ENCODE measurements around the gene ACVR1C.

ACVR1C gene

GRCh38 chr2:157628477-157629415, at the start of gene ACVR1C:
ACVR1C (minus strand) TSS chr2:157628864; CDS start chr2:157628644, 220 bp downstream.
- DNase-seq, result peak in 12 of 14 donors; percentile 6 to 87 (median 63)

GRCh38 chr2:157677941-157678340, 49.3 kb upstream of the ACVR1C start:
- DNase-seq, result no peak

- DNase-seq, result no peak
Measured at GRCh38 chr2:157672129-157672528, 43.5 kb upstream of the ACVR1C start.

- DNase-seq, result no peak
Measured at GRCh38 chr2:157662401-157662800, 33.7 kb upstream of the ACVR1C start.

GRCh38 chr2:157661776-157662175, 33.1 kb upstream of the ACVR1C start:
- DNase-seq, result no peak

- no peak for DNase-seq
Measured at GRCh38 chr2:157657858-157658257, 29.2 kb upstream of the ACVR1C start.

- no peak for DNase-seq
Measured at GRCh38 chr2:157657101-157657500, 28.4 kb upstream of the ACVR1C start.

- DNase-seq, result no peak
Measured at GRCh38 chr2:157644776-157645175, 16.1 kb upstream of the ACVR1C start.

- no peak for DNase-seq
Measured at GRCh38 chr2:157631861-157632260, 3.2 kb upstream of the ACVR1C start.

GRCh38 chr2:157627594-157628476, 829 bp downstream of the ACVR1C start:
- DNase-seq, result peak in 4 of 14 donors; percentile 8 to 68 (median 32)

- DNase-seq, result no peak
Measured at GRCh38 chr2:157625296-157625695, 3.4 kb downstream of the ACVR1C start.

- DNase-seq, result no peak
Measured at GRCh38 chr2:157620956-157621355, 7.7 kb downstream of the ACVR1C start.

GRCh38 chr2:157611726-157612125, 16.9 kb downstream of the ACVR1C start:
- no peak for DNase-seq

GRCh38 chr2:157611110-157611509, 17.6 kb downstream of the ACVR1C start:
- DNase-seq, result no peak

- DNase-seq, result no peak
Measured at GRCh38 chr2:157606534-157606933, 22.1 kb downstream of the ACVR1C start.

GRCh38 chr2:157603198-157603597, 25.5 kb downstream of the ACVR1C start:
- DNase-seq, result no peak

- DNase-seq, result no peak
Measured at GRCh38 chr2:157601807-157602206, 26.9 kb downstream of the ACVR1C start.

- peak in 9 of 14 donors; percentile 3 to 51 (median 23) for DNase-seq
Measured at GRCh38 chr2:157596992-157597681, 31.5 kb downstream of the ACVR1C start.

GRCh38 chr2:157593411-157593810, 35.3 kb downstream of the ACVR1C start:
- DNase-seq, result peak in 1 of 14 donors; percentile 9

- no peak for DNase-seq
Measured at GRCh38 chr2:157592948-157593347, 35.7 kb downstream of the ACVR1C start.

GRCh38 chr2:157592374-157592773, 36.3 kb downstream of the ACVR1C start:
- no peak for DNase-seq

GRCh38 chr2:157587576-157587975, 41.1 kb downstream of the ACVR1C start:
- no peak for DNase-seq

Measured in C1 segment of cervical spinal cord (tissue), 14 donors.